ENCODE data around the gene PSMD7.
"Not testable (repeated sequence)": the region's sequence is repeated elsewhere in the genome, so short reads cannot be mapped to it uniquely, and the experiment has no call there.

PSMD7 gene

GRCh38 chr16:74297145-74297665 lies 591 bp downstream of the PSMD7 start:
- peak; percentile 53 for DNase-seq

GRCh38 chr16:74298104-74298503 lies 1.5 kb downstream of the PSMD7 start:
- no peak for DNase-seq

GRCh38 chr16:74302341-74302740 lies 5.7 kb downstream of the PSMD7 start:
- DNase-seq: no peak

GRCh38 chr16:74304164-74304834 lies 7.7 kb downstream of the PSMD7 start:
- peak; percentile 28 for DNase-seq

GRCh38 chr16:74304835-74305176 lies 8.2 kb downstream of the PSMD7 start:
- DNase-seq: no peak

GRCh38 chr16:74305281-74305680 lies 8.7 kb downstream of the PSMD7 start:
- no peak for DNase-seq

- no peak for DNase-seq
These were observed 9.6 kb downstream of the PSMD7 start for GRCh38 chr16:74305978-74306784.

- DNase-seq: no peak
These were observed 10.8 kb downstream of the PSMD7 start for GRCh38 chr16:74307383-74307782.

- DNase-seq: peak; percentile 67
These were observed 13.5 kb downstream of the PSMD7 start for GRCh38 chr16:74309789-74310781.

- DNase-seq: no peak
These were observed 18.4 kb downstream of the PSMD7 start for GRCh38 chr16:74315059-74315458.

- no peak for DNase-seq
These were observed 24.1 kb downstream of the PSMD7 start for GRCh38 chr16:74320707-74321106.

GRCh38 chr16:74321356-74321755 lies 24.7 kb downstream of the PSMD7 start:
- DNase-seq: no peak

- DNase-seq: no peak
These were observed 25.7 kb downstream of the PSMD7 start for GRCh38 chr16:74322301-74322710.

GRCh38 chr16:74324777-74325176 lies 28.2 kb downstream of the PSMD7 start:
- not testable (repeated sequence) for DNase-seq

GRCh38 chr16:74325641-74326040 lies 29.0 kb downstream of the PSMD7 start:
- DNase-seq: no peak

GRCh38 chr16:74328346-74328745 lies 31.7 kb downstream of the PSMD7 start:
- not testable (repeated sequence) for DNase-seq

- not testable (repeated sequence) for DNase-seq
These were observed 35.9 kb downstream of the PSMD7 start for GRCh38 chr16:74332469-74332868.

GRCh38 chr16:74337506-74337905 lies 40.9 kb downstream of the PSMD7 start:
- DNase-seq: not testable (repeated sequence)

- not testable (repeated sequence) for DNase-seq
These were observed 42.6 kb downstream of the PSMD7 start for GRCh38 chr16:74339226-74339625.

GRCh38 chr16:74353038-74353437 lies 56.4 kb downstream of the PSMD7 start:
- DNase-seq: not testable (repeated sequence)
